Fibroblast of the aortic adventitia (primary cell): Measurements from ENCODE around the gene CD47. TPM values are rescaled to one million over a fixed set of nuclear protein-coding genes. Genes with fewer than 3 reads are reported as not detected.

Experiments
- DNase-seq: peaks from one replicate; pipeline ENCODE4 v3.0.0-alpha.2; 2010; ENCODE audit warnings: low read depth
- H3K4me3 ChIP-seq: 2 replicates; pipeline ENCODE4 v1.5.1; 2011; ENCODE audit warnings: low read depth, mild to moderate bottlenecking, control low read depth, low read length, moderate library complexity
- CTCF ChIP-seq: IDR thresholded peaks from 2 replicates; pipeline ENCODE4 v1.5.1; 2011; ENCODE audit warnings: mild to moderate bottlenecking, low read length, control low read depth, inconsistent platforms; ENCODE audit not compliant: insufficient read depth
- total RNA-seq: library from RNA; depleted of rRNA; stranded (reverse); fragments of >200 nt; gene quantifications from 2 replicates; pipeline ENCODE4 v1.2.3, GENCODE V29; 2012; ENCODE audit warnings: low replicate concordance

The CD47 gene
- total RNA-seq, 1 donor, result 113 TPM

DNA sequence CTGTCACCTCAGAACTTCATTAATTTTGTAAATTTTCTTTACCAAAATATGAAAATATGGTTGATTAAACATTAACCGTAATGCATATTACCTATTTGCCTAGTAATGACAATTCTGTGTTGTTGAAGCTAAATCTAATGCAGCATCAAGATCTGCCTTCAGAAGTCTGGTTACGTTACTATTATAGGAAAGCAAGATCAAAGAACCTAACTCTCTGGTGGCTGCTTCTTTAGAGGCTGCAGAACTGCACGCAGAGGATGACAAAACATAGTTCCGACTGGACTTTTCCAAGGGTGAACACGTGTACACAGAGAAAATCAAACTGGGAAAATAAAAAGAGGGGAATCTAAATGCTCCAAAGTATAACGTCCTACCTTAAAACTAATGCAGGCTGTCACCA is 20.5 kb downstream of the CD47 start:
- no peak overlapping the region for H3K4me3 ChIP-seq
- TF ChIP-seq CTCF, result no peak
- DNase-seq, result no peak

- DNase-seq, result no peak
- no peak for TF ChIP-seq CTCF
Measured at GRCh38 chr3:108067768-108068167, 23.1 kb downstream of the CD47 start.

GRCh38 chr3:108065096-108065495 is 25.7 kb downstream of the CD47 start:
- no peak for TF ChIP-seq CTCF
- DNase-seq, result no peak
- no peak overlapping the region for H3K4me3 ChIP-seq

More at GRCh38 chr3:108067768-108068167, 23.1 kb downstream of the CD47 start:
- no peak overlapping the region for H3K4me3 ChIP-seq

- DNase-seq, result peak; percentile 5
- no peak for TF ChIP-seq CTCF
- no peak overlapping the region for H3K4me3 ChIP-seq
Measured at GRCh38 chr3:108064293-108064887, 26.4 kb downstream of the CD47 start.

- no peak for DNase-seq
- H3K4me3 ChIP-seq, result no peak overlapping the region
- no peak for TF ChIP-seq CTCF
Measured at GRCh38 chr3:108062051-108062450, 28.8 kb downstream of the CD47 start.

DNA sequence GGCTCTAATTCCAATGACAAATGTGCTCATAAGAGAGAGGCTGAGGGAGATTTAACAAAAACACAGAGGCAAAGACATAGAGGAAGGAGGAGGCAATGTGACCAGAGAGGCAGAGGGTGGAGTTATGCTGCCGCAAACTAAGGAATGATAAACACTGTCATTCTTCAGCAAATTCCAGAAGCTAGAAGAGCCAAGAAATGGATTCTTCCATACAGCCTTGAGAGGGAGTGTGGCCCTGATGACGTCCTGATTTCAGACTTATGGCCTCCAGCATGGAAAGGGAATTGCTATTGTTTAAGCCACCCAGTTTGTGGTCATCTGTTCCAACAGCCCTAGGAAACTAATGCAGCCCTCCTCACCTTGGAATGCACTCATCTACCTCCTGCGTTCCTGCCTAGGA is 30.5 kb downstream of the CD47 start:
- DNase-seq, result no peak
- no peak for TF ChIP-seq CTCF
- H3K4me3 ChIP-seq, result no peak overlapping the region

DNA sequence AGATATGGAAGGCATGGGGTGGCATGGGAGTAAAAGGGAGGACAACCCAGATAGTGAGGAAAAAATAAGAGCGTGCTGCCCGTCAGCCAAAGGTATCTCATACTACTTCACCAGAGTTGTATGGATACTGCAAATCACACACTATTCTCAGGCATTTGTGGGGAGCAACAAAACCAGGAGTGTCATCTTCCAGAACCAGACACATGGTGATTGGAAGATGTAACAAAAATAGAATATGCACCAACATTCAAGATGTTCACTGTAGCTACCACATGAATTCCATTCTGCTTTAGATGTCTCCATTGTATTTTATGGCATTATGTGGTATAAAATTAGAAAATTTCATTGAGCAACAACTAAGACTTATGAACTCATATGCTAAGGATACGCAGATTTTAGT is 34.9 kb downstream of the CD47 start:
- no peak for DNase-seq
- H3K4me3 ChIP-seq, result no peak overlapping the region
- no peak for TF ChIP-seq CTCF
